Measurements from ENCODE around the gene NPNT.

DNA sequence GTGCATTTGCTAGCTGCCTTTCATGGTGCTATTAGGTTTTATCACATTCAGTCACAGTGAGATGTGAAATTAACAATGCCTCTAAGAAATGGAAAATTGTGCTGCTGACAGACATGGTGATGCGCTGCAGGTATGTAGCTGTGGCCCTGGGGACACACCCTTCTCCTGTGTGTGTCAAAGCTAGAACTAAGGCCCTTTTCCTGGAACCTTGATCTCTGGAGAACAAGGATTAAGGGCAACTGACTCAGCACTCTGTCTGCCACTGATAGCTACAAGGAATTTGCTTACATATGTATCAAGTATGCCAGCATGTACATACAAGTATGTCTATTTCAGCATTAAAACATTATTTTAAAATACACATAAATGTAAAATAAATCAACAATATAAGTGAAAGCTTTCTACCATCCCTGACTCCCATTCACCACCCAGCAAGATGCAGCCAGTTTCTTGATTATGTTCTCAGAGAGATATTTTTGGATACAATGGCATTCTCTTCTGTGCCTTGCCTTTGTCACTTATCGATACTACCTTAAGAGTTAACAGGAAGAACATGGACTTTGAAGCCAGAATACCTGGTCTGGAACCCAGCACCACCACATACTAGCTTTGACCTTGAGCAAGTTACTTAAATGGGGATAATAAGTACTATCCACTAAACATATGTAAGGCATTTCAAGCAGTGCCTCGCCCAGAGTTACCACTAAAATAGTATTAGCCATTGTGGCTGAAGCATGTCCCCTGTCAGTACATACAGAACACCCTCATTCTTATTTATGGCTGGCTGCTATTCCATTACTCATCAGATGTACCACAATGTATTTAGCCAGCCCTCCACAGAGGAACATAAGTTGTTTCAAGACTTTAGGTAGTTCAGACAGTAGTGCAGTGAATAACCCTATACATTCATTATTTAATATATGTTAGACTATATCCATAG lies 68.5 kb downstream of the NPNT start:
- TF ChIP-seq, protein P1, sequence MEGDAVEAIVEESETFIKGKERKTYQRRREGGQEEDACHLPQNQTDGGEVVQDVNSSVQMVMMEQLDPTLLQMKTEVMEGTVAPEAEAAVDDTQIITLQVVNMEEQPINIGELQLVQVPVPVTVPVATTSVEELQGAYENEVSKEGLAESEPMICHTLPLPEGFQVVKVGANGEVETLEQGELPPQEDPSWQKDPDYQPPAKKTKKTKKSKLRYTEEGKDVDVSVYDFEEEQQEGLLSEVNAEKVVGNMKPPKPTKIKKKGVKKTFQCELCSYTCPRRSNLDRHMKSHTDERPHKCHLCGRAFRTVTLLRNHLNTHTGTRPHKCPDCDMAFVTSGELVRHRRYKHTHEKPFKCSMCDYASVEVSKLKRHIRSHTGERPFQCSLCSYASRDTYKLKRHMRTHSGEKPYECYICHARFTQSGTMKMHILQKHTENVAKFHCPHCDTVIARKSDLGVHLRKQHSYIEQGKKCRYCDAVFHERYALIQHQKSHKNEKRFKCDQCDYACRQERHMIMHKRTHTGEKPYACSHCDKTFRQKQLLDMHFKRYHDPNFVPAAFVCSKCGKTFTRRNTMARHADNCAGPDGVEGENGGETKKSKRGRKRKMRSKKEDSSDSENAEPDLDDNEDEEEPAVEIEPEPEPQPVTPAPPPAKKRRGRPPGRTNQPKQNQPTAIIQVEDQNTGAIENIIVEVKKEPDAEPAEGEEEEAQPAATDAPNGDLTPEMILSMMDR (IDR thresholded peaks at IDR 0.05): no peak
- TF ChIP-seq POLR2A (IDR thresholded peaks at IDR 0.05): no peak
- TF ChIP-seq EP300 (IDR thresholded peaks at IDR 0.05): no peak
